Fibroblast of villous mesenchyme (primary cell): ENCODE results near the gene TIPRL. TPM values are rescaled to one million over a fixed set of nuclear protein-coding genes. Genes with fewer than 3 reads are reported as not detected.

ENCODE experiments used
- DNase-seq: peaks from one replicate; pipeline ENCODE4 v3.0.0-alpha.2; 2010; ENCODE audit warnings: low read depth
- H3K4me3 ChIP-seq: 2 replicates; pipeline ENCODE4 v1.5.1; 2011; ENCODE audit warnings: low read depth, mild to moderate bottlenecking, low read length
- CTCF ChIP-seq: IDR thresholded peaks from 2 replicates; pipeline ENCODE4 v1.5.1; 2012; ENCODE audit warnings: low read depth, mild to moderate bottlenecking, low read length; ENCODE audit not compliant: insufficient read depth
- small RNA-seq: library from RNA; depleted of rRNA; stranded (forward); fragments of <200 nt; gene quantifications from one replicate; pipeline ENCODE3, GENCODE V24; 2012
- total RNA-seq: library from RNA; depleted of rRNA; stranded (reverse); fragments of >200 nt; gene quantifications from 2 replicates; pipeline ENCODE4 v1.2.3, GENCODE V29; 2012

The TIPRL gene
- total RNA-seq, 1 donor: 45.3 TPM

GRCh38 chr1:168245042-168245441 is 66.3 kb downstream of the TIPRL start:
- no peak for TF ChIP-seq CTCF
- no peak overlapping the region for H3K4me3 ChIP-seq
- DNase-seq: no peak

GRCh38 chr1:168246506-168246905 is 67.7 kb downstream of the TIPRL start:
- TF ChIP-seq CTCF: no peak
- no peak overlapping the region for H3K4me3 ChIP-seq
- no peak for DNase-seq

Small RNAs within 50 kb of the gene (small RNA-seq; reads per million reads assigned to genes)
- gene AL021397.1: not detected

Other genes starting within 250 kb of the TIPRL start
- gene DCAF6, start 242.3 kb upstream of the TIPRL start, total RNA-seq: 58.0 and 73.4 TPM in 2 replicates
- 30.3 and 33.7 TPM in 2 replicates for gene MPC2, start 241.9 kb upstream of the TIPRL start, total RNA-seq
- 11.3 and 13.0 TPM in 2 replicates for gene GPR161, start 42.0 kb upstream of the TIPRL start, total RNA-seq
- gene SFT2D2, start 47.0 kb downstream of the TIPRL start, total RNA-seq: 35.1 and 47.1 TPM in 2 replicates
- gene TBX19, start 101.9 kb downstream of the TIPRL start, total RNA-seq: 0.64 and 0.86 TPM in 2 replicates